NCI-H128 (cell line): ENCODE results near the gene AHSP.
"Not testable (repeated sequence)": the region's sequence is repeated elsewhere in the genome, so short reads cannot be mapped to it uniquely, and the experiment has no call there.

Experiments used
- DNase-seq: peaks from one replicate; lab custom pipeline; 2025; ENCODE audit not compliant: unreplicated experiment; lab: John Stamatoyannopoulos, UW

The AHSP gene, protein sequence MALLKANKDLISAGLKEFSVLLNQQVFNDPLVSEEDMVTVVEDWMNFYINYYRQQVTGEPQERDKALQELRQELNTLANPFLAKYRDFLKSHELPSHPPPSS

DNA sequence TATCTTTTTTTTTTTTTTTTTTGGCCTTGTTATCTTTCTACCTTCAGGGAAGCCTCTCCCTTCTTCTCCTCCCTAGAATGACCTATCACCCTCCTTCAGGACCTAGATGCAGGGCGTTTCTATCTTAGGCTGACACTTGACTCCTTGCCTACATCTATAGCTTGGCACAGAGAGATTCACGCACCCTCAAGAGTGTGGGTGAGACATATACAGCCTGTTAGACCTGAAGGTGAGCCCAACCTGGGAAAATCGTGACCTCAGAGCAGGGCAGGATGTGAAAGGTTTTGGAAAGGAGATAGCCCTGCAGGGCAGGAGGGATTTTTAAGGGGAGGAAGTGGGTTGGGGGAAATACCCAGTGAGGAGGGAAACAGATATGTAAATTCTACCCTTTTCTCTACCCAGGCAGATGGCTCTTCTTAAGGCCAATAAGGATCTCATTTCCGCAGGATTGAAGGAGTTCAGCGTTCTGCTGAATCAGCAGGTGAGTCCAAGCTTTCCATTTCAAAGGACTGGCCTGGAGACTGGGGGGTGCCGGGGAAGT lies at the start of gene AHSP:
AHSP (plus strand) TSS at position 167 of the 541 bp plus-strand sequence; CDS start at position 407, 240 bp downstream.
- DNase-seq = no peak

GRCh38 chr16:31478956-31479355 lies 48.7 kb upstream of the AHSP start:
- no peak for DNase-seq

DNA sequence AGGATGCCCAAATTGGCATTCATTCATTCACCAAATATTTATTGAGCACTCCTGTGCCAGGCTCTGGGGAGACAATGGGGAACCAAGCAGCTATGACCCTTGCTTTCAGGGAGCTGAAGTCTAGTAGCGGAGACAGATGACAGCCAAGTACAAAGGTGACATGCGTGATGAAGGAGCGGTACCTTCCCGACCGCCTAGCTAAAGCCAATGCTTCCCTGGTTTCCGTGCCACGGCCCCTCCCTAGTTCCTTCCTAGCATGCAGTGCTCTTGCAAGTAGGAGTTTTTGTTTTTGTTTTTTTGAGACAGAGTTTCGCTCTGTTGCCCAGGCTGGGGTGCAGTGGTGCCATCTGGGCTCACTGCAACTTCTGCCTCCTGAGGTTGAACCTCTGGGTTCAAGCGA lies 47.9 kb upstream of the AHSP start:
- DNase-seq = no peak

DNA sequence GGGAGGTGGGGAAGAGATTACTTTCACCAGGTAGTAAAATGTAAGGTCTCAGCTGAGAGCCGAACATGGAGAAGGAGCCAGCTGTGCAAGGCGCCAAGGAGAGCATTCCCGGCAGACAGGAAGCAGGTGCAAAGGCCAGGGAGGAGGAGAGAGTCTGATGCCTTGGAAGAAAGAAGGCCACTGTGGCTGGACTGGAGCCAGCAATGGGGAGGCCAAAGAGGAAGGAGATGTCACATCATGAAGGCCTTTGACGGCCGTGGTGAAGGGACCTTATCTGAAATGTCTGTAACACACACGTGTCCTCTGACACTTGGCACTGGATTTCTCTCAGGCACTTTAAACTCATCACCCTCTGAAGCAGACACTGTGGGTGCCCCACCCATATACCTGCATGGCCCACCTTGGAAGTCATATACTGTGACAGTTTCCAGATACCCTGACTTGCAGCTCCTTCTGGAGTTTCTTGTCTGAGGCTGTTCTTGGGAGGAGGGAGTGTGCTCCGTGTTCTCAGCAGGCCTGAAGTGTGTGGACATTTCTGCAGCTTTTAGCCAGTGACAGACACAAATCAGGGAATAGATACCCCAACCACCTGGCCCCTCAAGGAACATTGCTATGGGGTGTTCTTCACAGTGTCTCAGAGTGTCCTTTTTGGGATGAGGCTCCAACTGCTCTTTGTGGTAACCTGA lies 46.7 kb upstream of the AHSP start:
- no peak for DNase-seq

DNA sequence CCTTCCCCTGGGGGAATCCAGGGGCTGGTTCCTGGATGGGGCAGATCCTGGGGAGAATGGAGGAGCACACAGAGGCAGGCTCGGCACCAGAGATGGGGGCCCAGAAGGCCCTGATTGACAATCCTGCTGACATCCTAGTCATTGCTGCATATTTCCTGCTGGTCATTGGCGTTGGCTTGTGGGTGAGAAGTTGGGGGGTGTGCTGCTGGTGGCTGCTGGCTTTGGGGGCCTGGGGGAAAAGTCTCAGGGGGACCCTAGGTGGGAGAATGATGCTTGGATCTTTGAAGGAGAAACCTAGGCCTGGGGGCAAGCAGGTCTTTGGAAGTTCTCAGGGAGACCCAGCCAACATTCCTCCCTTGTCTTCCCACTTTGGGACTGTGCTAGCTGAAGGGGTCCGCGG lies 44.6 kb upstream of the AHSP start, which contains the start of gene SLC5A2:
SLC5A2 (plus strand) TSS at position 43 of the 400 bp plus-strand sequence; CDS start at position 57, 14 bp downstream.
- no peak for DNase-seq

GRCh38 chr16:31484048-31484447 lies 43.7 kb upstream of the AHSP start:
- DNase-seq = not testable (repeated sequence)

DNA sequence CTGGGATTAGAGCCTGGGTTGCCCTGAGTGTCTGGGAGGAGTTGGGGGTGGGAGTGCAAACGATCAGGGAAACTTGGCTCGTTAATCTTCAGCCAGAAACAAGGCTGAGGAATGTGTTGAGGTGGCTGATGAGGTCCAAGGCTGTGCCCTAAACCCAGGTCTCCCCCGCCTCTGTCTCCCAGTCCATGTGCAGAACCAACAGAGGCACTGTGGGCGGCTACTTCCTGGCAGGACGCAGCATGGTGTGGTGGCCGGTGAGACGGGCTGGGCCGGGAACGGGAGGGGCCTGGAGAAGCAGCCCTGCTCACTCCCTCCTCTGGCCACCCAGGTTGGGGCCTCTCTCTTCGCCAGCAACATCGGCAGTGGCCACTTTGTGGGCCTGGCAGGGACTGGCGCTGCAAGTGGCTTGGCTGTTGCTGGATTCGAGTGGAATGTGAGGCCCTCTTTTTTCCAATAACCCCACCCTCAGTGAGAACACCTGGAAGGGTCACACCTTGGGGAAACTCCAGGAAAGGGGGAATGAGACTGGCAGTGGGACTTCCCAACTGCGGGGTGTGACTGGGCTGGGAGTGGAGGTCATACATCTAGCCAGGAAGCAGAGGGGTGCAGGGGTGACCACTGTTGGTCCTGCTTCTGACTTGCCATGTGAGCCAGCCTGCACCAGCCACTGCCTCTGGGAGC lies 43.1 kb upstream of the AHSP start:
- no peak for DNase-seq

DNA sequence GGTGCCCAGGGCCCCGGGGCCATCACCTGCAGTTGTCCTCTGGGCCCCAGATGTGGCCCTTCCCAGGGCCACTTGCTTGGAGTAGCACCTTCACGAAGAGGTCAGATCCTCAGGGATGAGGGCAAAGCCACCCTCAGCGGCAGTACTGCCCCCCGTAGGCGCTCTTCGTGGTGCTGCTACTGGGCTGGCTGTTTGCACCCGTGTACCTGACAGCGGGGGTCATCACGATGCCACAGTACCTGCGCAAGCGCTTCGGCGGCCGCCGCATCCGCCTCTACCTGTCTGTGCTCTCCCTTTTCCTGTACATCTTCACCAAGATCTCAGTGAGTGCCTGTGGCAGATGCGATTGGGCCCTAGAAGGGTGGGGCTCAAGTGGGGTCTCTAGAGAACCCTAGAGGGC lies 42.1 kb upstream of the AHSP start:
- no peak for DNase-seq

GRCh38 chr16:31486045-31486444 lies 41.7 kb upstream of the AHSP start:
- DNase-seq = no peak

DNA sequence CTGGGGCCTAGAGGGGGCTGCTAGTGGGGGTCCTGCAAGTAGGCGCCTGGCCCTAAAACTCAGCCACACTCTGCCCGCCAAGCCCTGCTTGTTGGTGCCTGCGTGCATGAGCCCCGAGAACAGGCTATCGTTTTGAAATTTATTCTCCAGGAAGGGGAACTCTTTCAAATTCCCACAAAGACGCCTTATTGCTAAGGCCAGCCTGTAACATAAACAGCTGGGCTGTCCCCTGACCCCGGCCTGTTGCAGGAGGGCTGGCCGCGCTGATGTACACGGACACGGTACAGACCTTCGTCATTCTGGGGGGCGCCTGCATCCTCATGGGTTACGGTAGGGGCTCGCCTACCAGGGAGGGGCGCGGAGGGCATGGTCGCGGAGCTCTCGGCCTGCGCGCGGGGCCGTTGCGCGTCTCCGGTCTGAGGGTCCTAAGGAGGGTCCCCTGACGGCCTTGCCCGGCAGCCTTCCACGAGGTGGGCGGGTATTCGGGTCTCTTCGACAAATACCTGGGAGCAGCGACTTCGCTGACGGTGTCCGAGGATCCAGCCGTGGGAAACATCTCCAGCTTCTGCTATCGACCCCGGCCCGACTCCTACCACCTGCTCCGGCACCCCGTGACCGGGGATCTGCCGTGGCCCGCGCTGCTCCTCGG lies 40.5 kb upstream of the AHSP start:
- no peak for DNase-seq

- peak; percentile 13 for DNase-seq
Measured at GRCh38 chr16:31487720-31488467, 39.8 kb upstream of the AHSP start.

DNA sequence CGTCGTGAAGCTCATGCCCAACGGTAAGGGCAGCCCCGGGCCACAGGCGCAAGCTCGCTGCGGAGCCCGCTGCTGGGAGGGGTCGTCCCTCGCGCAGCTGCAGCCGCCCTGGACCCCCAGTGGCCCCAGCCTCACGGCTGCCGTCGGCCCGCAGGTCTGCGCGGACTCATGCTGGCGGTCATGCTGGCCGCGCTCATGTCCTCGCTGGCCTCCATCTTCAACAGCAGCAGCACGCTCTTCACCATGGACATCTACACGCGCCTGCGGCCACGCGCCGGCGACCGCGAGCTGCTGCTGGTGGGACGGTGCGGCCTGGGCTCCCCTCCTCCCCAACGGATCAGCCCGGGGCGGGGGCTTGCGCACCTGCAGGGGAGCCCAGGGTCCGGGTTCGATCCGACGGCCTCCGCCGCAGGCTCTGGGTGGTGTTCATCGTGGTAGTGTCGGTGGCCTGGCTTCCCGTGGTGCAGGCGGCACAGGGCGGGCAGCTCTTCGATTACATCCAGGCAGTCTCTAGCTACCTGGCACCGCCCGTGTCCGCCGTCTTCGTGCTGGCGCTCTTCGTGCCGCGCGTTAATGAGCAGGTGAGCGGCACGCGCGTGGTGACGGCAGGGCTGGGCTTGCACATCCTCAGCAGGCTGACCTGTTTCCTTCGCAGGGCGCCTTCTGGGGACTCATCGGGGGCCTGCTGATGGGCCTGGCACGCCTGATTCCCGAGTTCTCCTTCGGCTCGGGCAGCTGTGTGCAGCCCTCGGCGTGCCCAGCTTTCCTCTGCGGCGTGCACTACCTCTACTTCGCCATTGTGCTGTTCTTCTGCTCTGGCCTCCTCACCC lies 39.0 kb upstream of the AHSP start:
- no peak for DNase-seq

GRCh38 chr16:31489298-31489564 lies 38.5 kb upstream of the AHSP start:
- DNase-seq = no peak

GRCh38 chr16:31489616-31490584 lies 37.8 kb upstream of the AHSP start:
- DNase-seq = no peak

DNA sequence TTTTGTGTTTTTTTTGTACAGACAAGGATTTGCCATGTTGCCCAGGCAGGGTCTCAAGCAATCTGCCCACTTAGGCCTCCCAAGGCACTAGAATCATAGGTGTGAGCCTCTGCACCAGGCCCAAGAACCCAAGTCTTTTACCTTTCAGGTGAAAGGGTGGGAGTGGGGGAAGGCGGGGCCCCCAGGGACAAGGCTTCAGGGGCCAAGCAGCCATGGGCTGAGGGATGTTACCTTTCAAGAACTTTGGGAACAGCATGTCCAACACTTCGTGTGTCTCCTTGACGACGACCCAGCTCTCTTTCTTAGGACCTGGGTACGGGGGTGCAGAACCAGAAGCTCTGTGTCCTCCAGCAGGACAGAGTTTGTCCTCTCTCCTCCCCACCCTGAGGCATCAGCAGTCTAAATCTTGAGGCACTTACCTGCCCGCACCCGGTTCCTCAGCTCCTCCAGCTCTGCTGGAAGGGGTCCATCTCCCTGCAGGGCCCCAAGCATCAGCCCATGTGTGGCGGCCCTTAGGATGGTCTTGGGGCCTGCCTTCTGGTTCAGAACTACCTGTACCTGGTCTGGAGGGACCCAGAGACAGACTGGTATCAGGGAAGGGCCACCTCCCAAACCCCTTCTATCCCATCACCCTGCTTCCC lies 35.8 kb upstream of the AHSP start:
- DNase-seq = no peak

DNA sequence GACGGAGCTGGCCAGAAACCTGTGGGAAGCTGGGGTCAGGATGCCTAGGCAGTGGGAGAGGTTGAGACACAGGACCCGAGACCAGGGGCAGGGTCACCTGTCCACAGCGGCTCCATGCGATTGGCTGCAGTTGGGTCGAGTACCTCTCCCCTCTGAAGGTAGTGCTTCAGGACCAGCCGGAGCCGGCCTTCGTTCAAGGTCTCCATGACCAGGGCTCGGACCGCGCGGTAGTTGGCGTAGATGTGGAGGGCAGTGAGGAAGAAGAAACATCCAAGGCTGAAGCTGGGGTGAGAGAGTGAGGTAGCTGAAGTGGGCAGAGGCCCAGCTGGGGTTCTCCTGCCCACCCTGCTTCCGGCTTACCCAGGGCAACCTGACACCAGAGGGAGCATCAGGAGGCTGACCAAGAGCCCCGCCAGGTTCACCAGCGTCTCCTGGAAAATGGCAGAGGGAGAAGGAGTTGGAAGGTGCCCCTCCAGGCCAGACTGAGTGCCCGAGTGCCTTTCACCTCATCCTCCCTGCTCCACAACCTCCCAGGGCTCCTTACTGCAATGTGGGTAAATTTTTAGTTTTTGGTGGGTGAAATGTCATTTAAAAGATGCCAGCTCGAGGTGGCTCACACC lies 34.1 kb upstream of the AHSP start:
- no peak for DNase-seq

GRCh38 chr16:31496670-31497069 lies 31.0 kb upstream of the AHSP start:
- DNase-seq = no peak

GRCh38 chr16:31498493-31498892 lies 29.2 kb upstream of the AHSP start:
- no peak for DNase-seq
